Upper lobe of left lung (tissue), 4 donors: ENCODE results near the gene RBM44.

ENCODE experiments used
- EP300 ChIP-seq, 4 donors: sonication (generic); formaldehyde crosslinking; IDR thresholded peaks; one replicate each; pipeline ENCODE4 v1.5.1; 2017; ENCODE audit warnings: antibody characterized with exemption in 4 of 4, control low read depth in 2 of 4
- POLR2A ChIP-seq, 4 donors: fragments of 450-650 bp; IDR thresholded peaks; one replicate each; pipeline ENCODE4 v1.5.1; 2016 to 2017; ENCODE audit warnings: antibody characterized with exemption in 4 of 4, mild to moderate bottlenecking in 2 of 4
- POLR2AphosphoS5 ChIP-seq, 2 donors: sonication (generic); formaldehyde crosslinking; IDR thresholded peaks; one replicate each; pipeline ENCODE4 v1.5.1; 2017; ENCODE audit warnings: antibody characterized with exemption in 2 of 2
- TF ChIP-seq, protein P1 (sequence below), 6 experiments: fragments of 450-650 bp in 4 of 6; fragments of 200-600 bp in 2 of 6; sonication (generic) in 2 of 6; IDR thresholded peaks; one replicate each; pipeline ENCODE4 v1.5.1; 2016 to 2019; ENCODE audit warnings: antibody characterized with exemption in 6 of 6

DNA sequence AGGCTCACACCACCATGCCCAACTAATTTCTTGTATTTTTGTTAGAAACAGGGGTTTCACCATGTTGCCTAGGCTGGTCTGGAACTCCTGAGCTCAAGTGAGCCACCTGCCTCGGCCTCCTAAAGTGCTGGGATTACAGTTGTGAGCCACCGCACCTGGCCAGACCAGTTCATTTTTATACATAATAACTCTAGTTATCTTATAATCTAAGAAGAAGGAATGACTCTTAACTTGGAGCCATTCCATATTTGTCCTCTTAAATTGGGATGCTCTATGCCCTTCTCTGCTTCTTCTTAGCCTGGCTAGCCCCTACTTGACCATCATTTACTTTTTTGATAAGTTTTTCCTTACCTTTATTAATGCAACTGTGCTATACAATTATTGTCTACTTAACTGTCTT lies 2.9 kb downstream of the RBM44 start:
- no peak for TF ChIP-seq POLR2A (IDR thresholded peaks at IDR 0.05)
- TF ChIP-seq, protein P1, sequence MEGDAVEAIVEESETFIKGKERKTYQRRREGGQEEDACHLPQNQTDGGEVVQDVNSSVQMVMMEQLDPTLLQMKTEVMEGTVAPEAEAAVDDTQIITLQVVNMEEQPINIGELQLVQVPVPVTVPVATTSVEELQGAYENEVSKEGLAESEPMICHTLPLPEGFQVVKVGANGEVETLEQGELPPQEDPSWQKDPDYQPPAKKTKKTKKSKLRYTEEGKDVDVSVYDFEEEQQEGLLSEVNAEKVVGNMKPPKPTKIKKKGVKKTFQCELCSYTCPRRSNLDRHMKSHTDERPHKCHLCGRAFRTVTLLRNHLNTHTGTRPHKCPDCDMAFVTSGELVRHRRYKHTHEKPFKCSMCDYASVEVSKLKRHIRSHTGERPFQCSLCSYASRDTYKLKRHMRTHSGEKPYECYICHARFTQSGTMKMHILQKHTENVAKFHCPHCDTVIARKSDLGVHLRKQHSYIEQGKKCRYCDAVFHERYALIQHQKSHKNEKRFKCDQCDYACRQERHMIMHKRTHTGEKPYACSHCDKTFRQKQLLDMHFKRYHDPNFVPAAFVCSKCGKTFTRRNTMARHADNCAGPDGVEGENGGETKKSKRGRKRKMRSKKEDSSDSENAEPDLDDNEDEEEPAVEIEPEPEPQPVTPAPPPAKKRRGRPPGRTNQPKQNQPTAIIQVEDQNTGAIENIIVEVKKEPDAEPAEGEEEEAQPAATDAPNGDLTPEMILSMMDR (IDR thresholded peaks at IDR 0.05) = no peak
- no peak for TF ChIP-seq EP300 (IDR thresholded peaks at IDR 0.05)
- TF ChIP-seq POLR2AphosphoS5 (IDR thresholded peaks at IDR 0.05) = no peak
